Parathyroid adenoma (tissue), 2 donors: Measurements from ENCODE around the gene ST8SIA1.

ENCODE experiments used
- H2AFZ ChIP-seq: fragments of 300-600 bp; sonication (generic); one replicate; pipeline ENCODE4 v1.7.0; 2017; ENCODE audit warnings: antibody characterized with exemption, mild to moderate bottlenecking
- H3K27ac ChIP-seq: fragments of 300-600 bp; sonication (generic); one replicate; pipeline ENCODE4 v1.7.0; 2017
- H3K27me3 ChIP-seq: fragments of 300-600 bp; sonication (generic); one replicate; pipeline ENCODE4 v1.7.0; 2017; ENCODE audit warnings: low read length; ENCODE audit not compliant: control insufficient read depth, insufficient read depth
- H3K36me3 ChIP-seq: fragments of 300-600 bp; sonication (generic); one replicate; pipeline ENCODE4 v1.7.0; 2017; ENCODE audit warnings: low read length; ENCODE audit not compliant: control insufficient read depth, insufficient read depth
- H3K4me1 ChIP-seq: fragments of 300-600 bp; sonication (generic); one replicate; pipeline ENCODE4 v1.7.0; 2017; ENCODE audit warnings: control low read depth
- H3K4me2 ChIP-seq: fragments of 300-600 bp; sonication (generic); one replicate; pipeline ENCODE4 v1.7.0; 2017; ENCODE audit warnings: low read length
- H3K4me3 ChIP-seq: fragments of 300-600 bp; sonication (generic); one replicate; pipeline ENCODE4 v1.7.0; 2017; ENCODE audit warnings: low read depth, low read length
- H3K79me2 ChIP-seq: fragments of 300-600 bp; sonication (generic); one replicate; pipeline ENCODE4 v1.7.0; 2017; ENCODE audit warnings: control low read depth
- H3K9ac ChIP-seq: fragments of 300-600 bp; sonication (generic); one replicate; pipeline ENCODE4 v1.7.0; 2017; ENCODE audit warnings: mild to moderate bottlenecking
- H3K9me3 ChIP-seq: fragments of 300-600 bp; sonication (generic); one replicate; pipeline ENCODE4 v1.7.0; 2017; ENCODE audit warnings: low read length; ENCODE audit not compliant: control insufficient read depth
- CTCF ChIP-seq: fragments of 300-600 bp; sonication (generic); IDR thresholded peaks from one replicate; pipeline ENCODE4 v1.7.0; 2017; ENCODE audit warnings: antibody characterized with exemption, mild to moderate bottlenecking
- donor health status: primary hyperparathyroidism.

ST8SIA1 gene

GRCh38 chr12:22321018-22321605 is 13.4 kb downstream of the ST8SIA1 start:
- Histone ChIP-seq H3K9me3 (no peaks in the 10 kb centered on the region), H3K27ac (no peak overlapping the region), H3K36me3 (no peaks in the 10 kb centered on the region), H3K27me3 (no peaks in the 10 kb centered on the region), H3K79me2 (peaks cover 5% of the 10 kb centered on the region), H3K4me3 (no peak overlapping the region), H3K9ac (no peak overlapping the region), H2AFZ (no peak overlapping the region), H3K4me2 (no peak overlapping the region), H3K4me1 (peaks cover 3% of the 10 kb centered on the region)
- TF ChIP-seq CTCF: no peak

- Histone ChIP-seq H3K79me2 (peaks cover 6% of the 10 kb centered on the region), H2AFZ (no peak overlapping the region), H3K4me3 (no peak overlapping the region), H3K36me3 (no peaks in the 10 kb centered on the region), H3K4me2 (no peak overlapping the region), H3K9ac (no peak overlapping the region), H3K4me1 (peaks cover 3% of the 10 kb centered on the region), H3K27me3 (no peaks in the 10 kb centered on the region), H3K27ac (no peak overlapping the region), H3K9me3 (no peaks in the 10 kb centered on the region)
- TF ChIP-seq CTCF: no peak
Measured at GRCh38 chr12:22318108-22318737, 16.3 kb downstream of the ST8SIA1 start.

- Histone ChIP-seq H3K79me2 (peaks cover 8% of the 10 kb centered on the region), H3K4me2 (no peak overlapping the region), H3K9ac (no peak overlapping the region), H2AFZ (no peak overlapping the region), H3K4me1 (no peaks in the 10 kb centered on the region), H3K27ac (no peak overlapping the region), H3K4me3 (no peak overlapping the region), H3K9me3 (no peaks in the 10 kb centered on the region), H3K27me3 (no peaks in the 10 kb centered on the region), H3K36me3 (no peaks in the 10 kb centered on the region)
- no peak for TF ChIP-seq CTCF
Measured at GRCh38 chr12:22313963-22314330, 20.6 kb downstream of the ST8SIA1 start.

GRCh38 chr12:22313286-22313962 is 21.1 kb downstream of the ST8SIA1 start:
- Histone ChIP-seq H3K4me1 (no peaks in the 10 kb centered on the region), H3K27me3 (no peaks in the 10 kb centered on the region), H3K36me3 (no peaks in the 10 kb centered on the region), H3K9me3 (no peaks in the 10 kb centered on the region), H3K4me3 (no peak overlapping the region), H3K27ac (no peak overlapping the region), H2AFZ (no peak overlapping the region), H3K79me2 (peaks cover 8% of the 10 kb centered on the region), H3K9ac (no peak overlapping the region), H3K4me2 (no peak overlapping the region)
- no peak for TF ChIP-seq CTCF
